Stimulated activated effector memory CD8-positive, alpha-beta T cell treated with anti-CD3 and anti-CD28 coated beads, Interleukin-12 subunit alpha, Interleukin-12 subunit beta, amount 100 ng/mL, for 72 hours (primary cell): ENCODE measurements around the gene TRABD.

Source experiments
- ATAC-seq: fragments of 150-1000 bp; cut with Tn5 transposase; 2 replicates; pipeline ENCODE4 v1.10.0; 2021
- DNase-seq, 2 donors: peaks; one replicate each; pipeline ENCODE4 v3.0.0; 2021 to 2022; ENCODE audit warnings: low spot score in 2 of 2
- H3K27ac Mint-ChIP-seq: one replicate; pipeline ENCODE4 v1.8.0; 2022; ENCODE audit warnings: mild to moderate bottlenecking, mixed read lengths
- H3K36me3 Mint-ChIP-seq: one replicate; pipeline ENCODE4 v1.8.0; 2022; ENCODE audit warnings: mild to moderate bottlenecking, mixed read lengths
- H3K4me1 Mint-ChIP-seq: one replicate; pipeline ENCODE4 v1.8.0; 2022; ENCODE audit warnings: mixed read lengths
- H3K4me3 Mint-ChIP-seq: one replicate; pipeline ENCODE4 v1.8.0; 2022; ENCODE audit warnings: mild to moderate bottlenecking, mixed read lengths
- H3K9me3 Mint-ChIP-seq: one replicate; pipeline ENCODE4 v1.8.0; 2022; ENCODE audit warnings: mixed read lengths

TRABD gene

GRCh38 chr22:50210378-50211139, 24.8 kb downstream of the TRABD start:
- Mint-ChIP-seq H3K27ac (peak overlapping the region; percentile 23), H3K4me3 (no peak overlapping the region), H3K36me3 (peaks cover 77% of the 10 kb centered on the region), H3K4me1 (peaks cover 24% of the 10 kb centered on the region), H3K9me3 (no peaks in the 10 kb centered on the region)
- no peak for ATAC-seq
- DNase-seq = no peak

DNA sequence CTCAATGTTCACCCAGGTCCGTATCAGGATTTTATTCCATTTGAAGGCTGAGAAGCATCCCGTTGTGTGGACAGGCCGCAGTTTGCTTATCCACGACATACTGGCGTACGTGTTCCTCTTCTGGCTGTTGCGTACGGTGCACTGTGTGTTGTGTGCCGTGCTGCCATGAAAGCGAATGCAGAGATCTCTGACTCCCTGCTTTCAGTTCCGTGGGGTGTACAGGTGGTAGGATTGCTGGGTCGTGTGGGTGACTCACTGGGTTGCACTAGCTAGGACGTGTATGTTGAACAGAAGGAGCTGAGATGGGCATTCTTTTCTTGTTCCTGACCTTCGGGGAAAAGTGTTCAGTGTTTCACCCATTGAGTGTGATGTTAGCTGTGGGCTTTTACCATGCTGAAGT, 25.4 kb downstream of the TRABD start:
- no peaks in the 10 kb centered on the region for H3K9me3 Mint-ChIP-seq
- ATAC-seq (no peak), DNase-seq (no peak)
- H3K36me3 Mint-ChIP-seq = peaks cover 81% of the 10 kb centered on the region
- H3K27ac Mint-ChIP-seq = no peak overlapping the region
- no peak overlapping the region for H3K4me3 Mint-ChIP-seq
- peaks cover 24% of the 10 kb centered on the region for H3K4me1 Mint-ChIP-seq

- DNase-seq (no peak), ATAC-seq (no peak)
- peak overlapping the region; percentile 66 for H3K27ac Mint-ChIP-seq
- H3K4me1 Mint-ChIP-seq = peaks cover 24% of the 10 kb centered on the region
- peaks cover 87% of the 10 kb centered on the region for H3K36me3 Mint-ChIP-seq
- no peaks in the 10 kb centered on the region for H3K9me3 Mint-ChIP-seq
- H3K4me3 Mint-ChIP-seq = no peak overlapping the region
These were observed 27.6 kb downstream of the TRABD start for GRCh38 chr22:50213263-50213662.

DNA sequence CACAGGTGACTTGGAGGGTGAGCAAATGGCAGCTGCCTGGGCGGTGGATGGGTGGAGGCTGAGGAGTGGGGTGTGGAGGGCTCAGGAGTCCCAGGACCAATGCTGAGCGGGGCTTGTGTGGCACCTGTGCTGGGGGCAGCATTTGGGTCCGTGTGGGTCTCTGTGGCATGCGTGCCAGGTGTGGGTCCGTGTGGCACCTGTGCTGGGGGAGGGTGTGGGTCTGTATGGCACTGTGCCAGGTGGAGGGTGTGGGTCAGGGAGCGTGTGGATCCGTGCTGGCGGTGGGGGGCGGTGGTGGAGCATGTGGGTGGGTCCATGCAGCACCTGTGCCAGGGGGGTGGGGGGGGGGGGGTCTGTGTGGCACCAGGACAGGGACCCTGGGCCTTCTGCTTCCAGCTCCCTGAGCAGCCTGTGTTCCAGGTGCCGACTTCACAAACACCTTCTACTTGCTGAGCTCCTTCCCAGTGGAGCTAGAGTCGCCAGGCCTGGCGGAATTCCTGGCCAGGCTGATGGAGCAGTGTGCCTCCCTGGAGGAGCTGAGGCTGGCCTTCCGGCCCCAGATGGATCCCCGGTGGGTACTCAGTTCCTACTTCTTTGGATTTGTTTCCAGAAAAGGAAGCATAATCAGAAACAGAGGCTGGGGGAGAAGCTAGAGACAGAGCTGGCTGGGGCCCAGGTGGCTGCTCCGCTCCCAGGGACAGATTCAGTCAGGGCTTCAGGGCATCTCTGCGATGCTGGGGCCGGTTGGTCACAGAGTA, 29.8 kb downstream of the TRABD start:
- peak overlapping the region; percentile 87 for H3K27ac Mint-ChIP-seq

DNA sequence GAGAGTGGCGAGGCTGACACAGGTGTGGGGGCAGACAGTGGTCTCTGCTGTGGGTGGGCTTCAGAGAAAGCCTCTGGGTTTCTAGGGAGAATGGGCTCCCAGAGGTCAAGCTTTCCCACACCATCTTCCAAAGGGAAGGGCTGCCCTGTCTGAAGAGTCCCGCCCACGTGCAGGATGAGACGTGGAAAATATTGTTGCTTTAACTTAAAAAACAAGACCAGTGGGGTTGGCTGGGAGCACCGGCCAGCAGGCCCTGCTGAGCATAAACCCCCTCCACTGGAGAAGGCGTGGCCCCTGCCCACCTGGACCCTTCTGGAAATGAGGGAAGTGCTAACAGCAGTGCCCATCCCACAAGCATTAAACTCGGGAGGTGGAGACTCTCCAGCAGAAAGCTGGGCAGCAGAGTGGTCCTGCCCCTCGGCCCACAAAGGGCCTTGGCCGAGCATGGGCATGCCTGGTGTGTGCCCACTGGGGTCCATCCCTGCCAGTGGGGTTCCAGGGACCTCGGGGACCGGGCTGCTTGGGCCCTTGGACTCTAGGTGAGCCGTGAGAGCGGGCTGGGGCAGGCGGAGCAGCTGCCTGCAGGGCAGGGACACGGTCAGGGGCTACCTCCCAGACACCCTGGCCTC, 30.5 kb downstream of the TRABD start:
- DNase-seq = no peak
- no peaks in the 10 kb centered on the region for H3K9me3 Mint-ChIP-seq
- peak overlapping the region; percentile 56 for H3K27ac Mint-ChIP-seq
- peaks cover 17% of the 10 kb centered on the region for H3K4me1 Mint-ChIP-seq
- peaks cover 84% of the 10 kb centered on the region for H3K36me3 Mint-ChIP-seq
- no peak for ATAC-seq
- no peak overlapping the region for H3K4me3 Mint-ChIP-seq

More for the DNA sequence above, 29.8 kb downstream of the TRABD start:
- Mint-ChIP-seq H3K4me3 (no peak overlapping the region), H3K4me1 (peaks cover 17% of the 10 kb centered on the region), H3K36me3 (peaks cover 84% of the 10 kb centered on the region), H3K9me3 (no peaks in the 10 kb centered on the region)
- no peak for ATAC-seq
- no peak for DNase-seq

DNA sequence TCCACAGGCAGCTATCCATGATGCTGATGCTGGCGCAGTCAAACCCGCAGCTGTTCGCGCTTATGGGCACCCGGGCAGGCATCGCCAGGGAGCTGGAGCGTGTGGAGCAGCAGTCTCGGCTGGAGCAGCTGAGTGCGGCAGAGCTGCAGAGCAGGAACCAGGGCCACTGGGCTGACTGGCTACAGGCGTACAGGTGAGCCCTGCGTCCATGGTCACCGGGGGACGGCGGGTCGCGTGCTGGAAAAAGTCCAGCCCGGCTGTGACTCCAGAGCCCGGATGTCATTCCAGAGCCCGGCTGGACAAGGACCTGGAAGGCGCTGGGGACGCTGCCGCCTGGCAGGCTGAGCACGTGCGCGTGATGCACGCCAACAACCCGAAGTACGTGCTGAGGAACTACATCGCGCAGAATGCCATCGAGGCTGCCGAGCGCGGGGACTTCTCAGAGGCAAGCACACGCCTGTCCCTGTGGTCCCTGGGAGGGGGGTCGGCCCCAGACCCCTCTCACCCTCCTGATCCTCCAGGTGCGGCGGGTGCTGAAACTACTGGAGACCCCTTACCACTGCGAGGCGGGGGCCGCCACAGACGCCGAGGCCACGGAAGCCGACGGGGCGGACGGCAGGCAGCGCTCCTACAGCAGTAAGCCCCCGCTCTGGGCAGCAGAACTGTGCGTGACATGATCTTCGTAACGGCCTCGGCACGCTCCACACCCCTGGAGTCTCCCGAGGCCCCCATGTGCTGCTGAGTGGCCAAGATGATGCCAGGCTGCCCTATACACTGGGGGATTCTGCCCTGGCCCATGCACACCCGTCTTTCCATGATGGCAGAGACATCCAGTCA, 31.2 kb downstream of the TRABD start:
- ATAC-seq (peak; percentile 9), DNase-seq (no peak)
- Mint-ChIP-seq H3K9me3 (no peaks in the 10 kb centered on the region), H3K4me1 (peaks cover 17% of the 10 kb centered on the region), H3K4me3 (no peak overlapping the region), H3K36me3 (peaks cover 82% of the 10 kb centered on the region), H3K27ac (peak overlapping the region; percentile 58)

- H3K9me3 Mint-ChIP-seq = no peaks in the 10 kb centered on the region
- peak overlapping the region; percentile 58 for H3K27ac Mint-ChIP-seq
- peaks cover 13% of the 10 kb centered on the region for H3K4me1 Mint-ChIP-seq
- no peak for DNase-seq
- H3K4me3 Mint-ChIP-seq = no peak overlapping the region
- peaks cover 82% of the 10 kb centered on the region for H3K36me3 Mint-ChIP-seq
- ATAC-seq = no peak
These were observed 31.9 kb downstream of the TRABD start for GRCh38 chr22:50217543-50218152.

DNA sequence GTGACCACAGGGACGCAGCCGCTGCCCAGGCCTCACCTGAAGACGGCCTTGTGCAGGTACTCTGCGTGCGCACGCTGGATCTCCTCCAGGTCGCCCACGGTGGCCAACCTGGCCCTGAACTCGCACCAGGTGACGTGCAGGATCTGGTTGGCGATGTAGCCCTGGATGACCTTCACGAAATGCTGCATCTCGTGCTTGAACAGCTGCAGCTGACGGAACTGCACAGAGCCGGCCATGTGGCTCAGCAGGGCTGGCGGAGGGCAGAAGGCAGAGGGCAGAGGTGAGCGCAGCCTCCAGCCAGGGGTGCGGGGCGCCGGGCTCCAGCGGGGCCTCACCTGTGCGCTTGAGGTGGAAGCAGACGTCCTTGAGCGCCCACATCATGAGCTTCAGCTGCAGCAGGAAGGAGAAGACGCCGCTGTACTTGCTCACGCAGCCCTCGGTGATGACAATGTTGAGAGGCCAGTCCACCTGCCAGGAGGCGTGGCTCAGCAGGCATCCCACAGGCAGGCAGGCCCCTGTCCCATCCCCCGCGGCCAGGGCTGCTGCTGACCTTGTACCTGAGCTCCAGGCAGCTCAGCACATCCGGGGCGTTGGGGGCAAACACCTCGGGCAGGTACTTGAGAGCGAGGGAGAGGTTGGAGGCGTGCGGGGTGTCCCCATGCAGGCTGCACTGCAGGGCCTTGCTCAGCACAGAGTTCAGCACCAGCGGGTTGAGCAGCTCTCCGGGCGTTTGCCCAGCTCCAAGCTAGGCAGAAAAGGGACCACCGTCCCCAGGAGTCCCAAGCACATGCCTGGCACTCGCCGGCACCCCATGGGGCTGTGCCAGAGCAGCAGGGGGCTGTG, 32.7 kb downstream of the TRABD start:
- ATAC-seq (no peak), DNase-seq (no peak)
- Mint-ChIP-seq H3K9me3 (no peaks in the 10 kb centered on the region), H3K4me1 (peaks cover 7% of the 10 kb centered on the region), H3K27ac (no peak overlapping the region), H3K36me3 (peaks cover 82% of the 10 kb centered on the region), H3K4me3 (no peak overlapping the region)

DNA sequence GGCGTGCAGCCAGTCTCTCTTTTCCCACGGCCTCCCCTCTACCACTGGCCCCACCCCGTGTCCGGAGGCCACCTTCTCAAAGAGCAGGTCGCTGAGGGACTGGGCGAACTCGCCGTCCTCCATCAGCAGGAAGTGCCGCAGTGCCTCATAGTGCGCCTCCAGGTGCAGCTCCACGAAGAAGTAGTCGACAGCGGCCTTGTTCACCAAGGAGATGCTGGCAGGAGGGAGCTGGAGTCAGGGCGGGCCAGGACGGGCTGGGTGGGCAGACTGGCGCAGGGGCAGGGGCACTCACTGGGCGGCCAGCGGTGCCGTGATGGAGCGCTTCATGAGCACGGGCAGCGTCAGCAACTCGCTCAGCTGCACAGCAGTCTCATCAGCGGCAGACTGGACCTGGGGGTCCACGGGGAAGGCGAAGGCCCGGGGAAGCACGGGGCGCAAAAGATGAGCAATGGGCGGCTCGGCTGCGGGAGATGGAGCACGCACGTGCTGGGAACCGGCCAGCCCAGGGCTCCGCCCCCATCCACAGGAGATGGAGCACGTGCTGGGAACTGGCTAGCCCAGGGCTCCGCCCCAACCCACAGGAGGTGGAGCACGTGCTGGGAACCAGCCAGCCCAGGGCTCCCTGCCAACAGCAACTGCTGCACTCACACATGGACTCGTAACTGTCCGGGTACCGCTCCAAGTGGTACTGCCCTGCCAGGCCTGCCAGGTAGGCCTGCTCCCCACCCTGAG, 33.4 kb downstream of the TRABD start:
- Mint-ChIP-seq H3K9me3 (no peaks in the 10 kb centered on the region), H3K36me3 (peaks cover 82% of the 10 kb centered on the region), H3K27ac (no peak overlapping the region), H3K4me1 (peaks cover 7% of the 10 kb centered on the region), H3K4me3 (no peak overlapping the region)
- ATAC-seq = no peak
- DNase-seq = no peak

DNA sequence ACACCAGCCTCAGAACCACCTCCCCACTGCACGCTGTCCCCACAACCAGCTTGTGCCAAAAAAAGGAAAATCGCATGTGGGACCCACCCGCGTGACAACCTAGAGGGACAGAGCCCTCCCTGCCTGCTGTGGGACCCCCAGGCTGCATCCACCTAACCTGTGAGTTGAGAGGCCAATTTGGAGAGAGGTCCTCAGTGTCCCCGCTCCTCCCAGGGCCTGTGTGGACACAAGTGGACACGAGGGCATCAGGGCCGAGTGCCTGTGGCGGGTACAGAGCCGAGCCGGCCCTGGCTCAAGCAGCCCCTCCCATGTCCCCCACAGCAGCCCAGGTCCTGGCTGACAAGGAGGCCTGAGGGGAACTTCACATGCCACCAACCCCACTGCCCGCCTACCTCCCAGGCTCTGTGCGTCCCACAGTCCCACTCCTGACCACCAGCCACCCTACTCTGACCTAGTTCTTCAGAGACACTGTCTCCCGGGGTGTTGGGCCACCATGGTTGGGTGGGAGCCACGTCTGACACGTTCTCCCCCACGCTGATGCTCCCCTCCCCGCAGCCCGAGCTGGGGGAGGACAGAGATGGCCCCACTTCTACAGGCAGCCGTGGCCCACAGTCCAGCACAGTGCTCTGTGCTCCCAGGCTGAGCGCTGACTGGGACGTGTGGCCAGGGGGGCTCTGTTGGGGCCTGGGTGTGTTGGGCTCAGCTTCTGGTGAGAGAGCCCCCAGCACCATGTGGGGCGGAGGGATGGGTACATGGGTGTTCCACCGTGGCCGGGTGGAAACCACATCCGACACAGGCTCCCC, 34.3 kb downstream of the TRABD start:
- Mint-ChIP-seq H3K27ac (no peak overlapping the region), H3K36me3 (peaks cover 80% of the 10 kb centered on the region), H3K9me3 (no peaks in the 10 kb centered on the region), H3K4me3 (no peak overlapping the region), H3K4me1 (peaks cover 3% of the 10 kb centered on the region)
- DNase-seq (no peak), ATAC-seq (no peak)

DNA sequence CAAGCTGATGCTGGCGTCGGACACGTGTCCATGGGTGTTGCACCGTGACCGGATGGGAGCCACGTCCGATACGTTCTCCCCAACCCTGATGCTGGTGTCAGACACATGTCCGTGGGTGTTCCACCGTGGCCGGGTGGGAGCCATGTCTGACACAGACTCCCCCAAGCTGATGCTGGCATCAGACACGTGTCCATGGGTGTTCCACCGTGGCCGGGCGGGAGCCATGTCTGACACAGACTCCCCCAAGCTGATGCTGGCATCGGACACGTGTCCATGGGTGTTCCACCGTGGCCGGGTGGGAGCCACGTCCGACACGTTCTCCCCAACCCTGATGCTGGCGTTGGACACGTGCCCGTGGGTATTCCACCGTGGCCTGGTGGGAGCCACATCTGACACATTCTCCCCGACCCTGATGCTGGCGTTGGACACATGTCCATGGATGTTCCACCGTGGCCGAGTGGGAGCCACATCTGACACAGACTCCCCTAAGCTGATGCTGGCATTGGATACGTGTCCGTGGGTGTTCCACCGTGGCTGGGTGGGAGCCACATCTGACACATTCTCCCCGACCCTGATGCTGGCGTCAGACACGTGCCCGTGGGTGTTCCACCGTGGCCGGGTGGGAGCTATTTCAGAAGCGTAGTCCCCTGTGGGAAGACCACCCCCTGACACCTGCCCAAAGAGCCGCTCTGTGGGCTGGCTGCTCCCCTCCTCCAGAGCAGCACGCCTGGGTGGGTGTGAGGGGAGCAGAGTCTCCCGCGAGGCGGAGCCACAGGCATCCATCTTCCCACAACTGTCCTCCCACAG, 35.1 kb downstream of the TRABD start:
- no peaks in the 10 kb centered on the region for H3K4me1 Mint-ChIP-seq
- ATAC-seq = no peak
- no peak overlapping the region for H3K4me3 Mint-ChIP-seq
- H3K27ac Mint-ChIP-seq = no peak overlapping the region
- H3K9me3 Mint-ChIP-seq = no peaks in the 10 kb centered on the region
- no peak for DNase-seq
- H3K36me3 Mint-ChIP-seq = peaks cover 79% of the 10 kb centered on the region
